Measurements from ENCODE around the gene TULP4. TPM values are rescaled to one million over a fixed set of nuclear protein-coding genes. Genes with fewer than 3 reads are reported as not detected.

TULP4 gene
- total RNA-seq, 1 experiment from 2014 or later, result 64.6 TPM

DNA sequence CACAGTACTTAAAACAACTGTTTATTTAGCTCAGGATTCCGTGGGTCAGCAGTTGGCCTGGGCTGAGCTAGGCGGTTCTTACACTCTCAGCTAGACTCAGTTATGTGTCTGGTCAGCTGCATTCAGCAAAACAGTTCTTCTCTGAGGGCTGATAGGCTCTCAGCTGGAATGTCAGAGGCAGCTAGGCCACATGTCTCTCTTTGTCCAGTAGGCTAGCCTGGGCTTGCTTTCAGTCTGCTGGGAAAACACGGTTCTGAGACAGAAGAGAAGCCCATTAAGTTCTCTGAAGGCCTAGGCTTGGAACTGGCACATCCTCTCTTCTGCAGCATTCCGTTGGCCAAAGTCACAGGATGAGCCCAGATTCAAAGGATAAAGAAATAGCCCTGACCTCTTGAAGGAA lies 65.6 kb downstream of the TULP4 start:
- no CpG with 5 or more reads among the region's 4 CpGs for WGBS (ENCODE audit: extremely low coverage, insufficient read length, low lambda C conversion rate)
- H3K9me3 ChIP-seq (ENCODE audit: control insufficient read depth, low read depth, low read length), result no peaks in the 10 kb centered on the region
- H3K9ac ChIP-seq (ENCODE audit: extremely low read depth, insufficient read length, low read length), result no peak overlapping the region
- Mint-ChIP-seq H3K27me3 (ENCODE audit: low read depth) (no peaks in the 10 kb centered on the region), H3K36me3 (ENCODE audit: insufficient read depth in 1 of 3, low read depth in 3 of 3) (no peaks in the 10 kb centered on the region), H3K4me3 (no peak overlapping the region), H3K27ac (no peak overlapping the region), H3K4me1 (peaks cover 16 to 26% of the 10 kb centered on the region in 2 experiments), H3K9me3 (no peaks in the 10 kb centered on the region)
- H3K56ac ChIP-seq (ENCODE audit: insufficient read length, low read depth, low read length), result no peak overlapping the region
- H3K4me2 ChIP-seq (ENCODE audit: insufficient read depth, insufficient read length, low read length), result no peak overlapping the region
- H3K23ac ChIP-seq (ENCODE audit: insufficient read length, low read depth, low read length), result no peak overlapping the region
- no peak for TF ChIP-seq CTCF (conservative IDR thresholded peaks at IDR 0.05)
- H3K4me1 ChIP-seq (ENCODE audit: insufficient read depth, low read length), result no peaks in the 10 kb centered on the region
- H2AK5ac ChIP-seq (ENCODE audit: insufficient read length, low read length), result no peak overlapping the region
- H3K27me3 ChIP-seq (ENCODE audit: insufficient read depth, low read length), result no peaks in the 10 kb centered on the region
- no peak overlapping the region for H3K14ac ChIP-seq (ENCODE audit: insufficient read depth, low read length)
- H4K5ac ChIP-seq (ENCODE audit: insufficient read length, low read depth, low read length), result no peak overlapping the region
- H3K79me2 ChIP-seq (ENCODE audit: insufficient read depth, low read length), result no peaks in the 10 kb centered on the region
- H3K27ac ChIP-seq (ENCODE audit: insufficient read length, low read depth, low read length), result no peak overlapping the region
- H3K79me1 ChIP-seq (ENCODE audit: insufficient read depth, low read depth, low read length, poor library complexity, severe bottlenecking), result no peaks in the 10 kb centered on the region
- H2BK15ac ChIP-seq (ENCODE audit: low read depth, low read length), result no peak overlapping the region
- H2AFZ ChIP-seq (ENCODE audit: low read length), result no peak overlapping the region
- H2BK12ac ChIP-seq (ENCODE audit: insufficient read length, low read depth, low read length), result no peak overlapping the region
- no peak overlapping the region for H3K4ac ChIP-seq (ENCODE audit: low read depth, low read length)
- H3K18ac ChIP-seq (ENCODE audit: insufficient read length, low read depth, low read length), result no peak overlapping the region
- DNase-seq, result no peak
- no peak overlapping the region for H2BK120ac ChIP-seq (ENCODE audit: low read depth, low read length, poor library complexity, severe bottlenecking)
- no peaks in the 10 kb centered on the region for H3K23me2 ChIP-seq (ENCODE audit: insufficient read length, low read depth, low read length, poor library complexity, severe bottlenecking)
- H4K91ac ChIP-seq (ENCODE audit: insufficient read length, low read depth, low read length), result no peak overlapping the region
- H4K8ac ChIP-seq (replicated peaks; ENCODE audit: insufficient read length, low read depth, low read length), result no peak overlapping the region
- no peaks in the 10 kb centered on the region for H4K20me1 ChIP-seq (ENCODE audit: control insufficient read depth, insufficient read depth, insufficient read length)
- no peak overlapping the region for H2BK20ac ChIP-seq (ENCODE audit: low read depth, low read length, poor library complexity, severe bottlenecking)
- no peak overlapping the region for H2BK5ac ChIP-seq (ENCODE audit: insufficient read length, low read length)
- H3T11ph ChIP-seq (ENCODE audit: low read length), result no peak overlapping the region

Data from H9 (cell line).